CD4-positive, CD25-positive, alpha-beta regulatory T cell (primary cell): ENCODE data around the gene CDKAL1. TPM values are rescaled to one million over a fixed set of nuclear protein-coding genes. Genes with fewer than 3 reads are reported as not detected.
A peak's percentile ranks its signal among the peaks of the same experiment; 100 is the strongest.

Experiments used
- ATAC-seq, 2 donors: fragments of 150-1000 bp; cut with Tn5 transposase; one replicate each; pipeline ENCODE4 v1.10.0; 2021; ENCODE audit warnings: low read depth in 2 of 2, moderate number of reproducible peaks in 2 of 2, moderate library complexity in 1 of 2
- DNase-seq, 3 donors: peaks; one replicate each; pipeline versions ENCODE4 v3.0.0 to v3.0.0-alpha.2; 2012 to 2022; ENCODE audit warnings: mixed read lengths in 1 of 3
- H3K27ac ChIP-seq: one replicate; pipeline ENCODE4 v1.7.0; 2013; ENCODE audit warnings: mild to moderate bottlenecking, low read length; ENCODE audit not compliant: insufficient read depth, poor library complexity, severe bottlenecking
- H3K27me3 ChIP-seq: one replicate; pipeline ENCODE4 v1.7.0; 2013; ENCODE audit warnings: low read length; ENCODE audit not compliant: control insufficient read depth, insufficient read depth
- H3K36me3 ChIP-seq: one replicate; pipeline ENCODE4 v1.7.0; 2013; ENCODE audit warnings: mild to moderate bottlenecking, low read length, moderate library complexity; ENCODE audit not compliant: control insufficient read depth, insufficient read depth
- H3K4me1 ChIP-seq: 2 replicates; pipeline ENCODE4 v1.7.0; 2013; ENCODE audit warnings: mild to moderate bottlenecking, low read length; ENCODE audit not compliant: insufficient read depth, control insufficient read depth, poor library complexity, severe bottlenecking
- H3K4me3 ChIP-seq: one replicate; pipeline ENCODE4 v1.7.0; 2013; ENCODE audit warnings: low read depth, mild to moderate bottlenecking, low read length, moderate library complexity
- H3K9me3 ChIP-seq, 2 experiments: 1 replicate in 1 of 2; 2 replicates in 1 of 2; pipeline ENCODE4 v1.7.0; 2013; ENCODE audit warnings: low read length in 2 of 2, mild to moderate bottlenecking in 1 of 2, moderate library complexity in 1 of 2; ENCODE audit not compliant: control insufficient read depth in 2 of 2
- H3K27ac Mint-ChIP-seq, 3 donors: one replicate each; pipeline ENCODE4 v1.8.0; 2020 to 2022; ENCODE audit warnings: mild to moderate bottlenecking in 3 of 3, mixed read lengths in 3 of 3, moderate library complexity in 2 of 3
- H3K27me3 Mint-ChIP-seq: one replicate; pipeline ENCODE4 v1.8.0; 2022; ENCODE audit warnings: mild to moderate bottlenecking, mixed read lengths
- H3K36me3 Mint-ChIP-seq: one replicate; pipeline ENCODE4 v1.8.0; 2020; ENCODE audit warnings: mixed read lengths
- H3K4me1 Mint-ChIP-seq, 4 donors: one replicate each; pipeline ENCODE4 v1.8.0; 2020 to 2022; ENCODE audit warnings: mixed read lengths in 4 of 4, mild to moderate bottlenecking in 1 of 4
- H3K4me3 Mint-ChIP-seq, 4 donors: one replicate each; pipeline ENCODE4 v1.8.0; 2020 to 2022; ENCODE audit warnings: mild to moderate bottlenecking in 4 of 4, mixed read lengths in 4 of 4, moderate library complexity in 3 of 4
- H3K9me3 Mint-ChIP-seq, 7 donors: one replicate each; pipeline ENCODE4 v1.8.0; 2020 to 2022; ENCODE audit warnings: mixed read lengths in 7 of 7, mild to moderate bottlenecking in 3 of 7, moderate library complexity in 2 of 7
- polyA plus RNA-seq, 4 donors: library from polyadenylated mRNA; unstranded; fragments of 300-500 nt; fragmentation: Illumina TruSeq; gene quantifications; one replicate each; pipeline ENCODE4 v1.2.3, GENCODE V29; 2021
- total RNA-seq: library from RNA; stranded (reverse); gene quantifications from one replicate; pipeline ENCODE4 v1.2.3, GENCODE V29; 2022

CDKAL1 gene
- total and polyA plus RNA-seq, 5 donors from 2014 or later = 26.1 to 39.4 (median 30.4) TPM

DNA sequence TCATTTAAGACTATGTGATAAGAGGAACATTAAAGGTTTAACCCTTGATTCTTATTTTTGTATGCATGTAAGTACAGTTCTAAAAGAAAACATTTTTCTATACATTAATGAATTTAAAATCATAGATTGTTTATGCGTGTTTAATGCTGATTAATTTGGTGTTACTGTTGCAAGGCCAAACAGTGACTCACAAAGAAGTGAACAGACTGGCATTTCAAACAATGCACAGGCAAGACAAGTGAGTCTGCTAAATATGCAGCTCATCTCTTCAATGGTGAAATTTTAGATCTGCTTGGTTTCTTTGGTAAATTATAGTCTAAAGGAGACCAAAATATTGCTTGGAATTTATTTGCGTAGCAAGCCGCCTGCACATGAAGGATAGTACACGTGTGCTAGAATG is 641.9 kb downstream of the CDKAL1 start:
- no peak overlapping the region for H3K27ac ChIP-seq
- Mint-ChIP-seq H3K27ac (no peak overlapping the region), H3K27me3 (no peaks in the 10 kb centered on the region), H3K36me3 (peaks cover 26% of the 10 kb centered on the region), H3K4me1 (peaks cover 0 to 5% (median under 1%) of the 10 kb centered on the region in 4 donors), H3K9me3 (peaks cover 0 to 7% (median 0%) of the 10 kb centered on the region in 7 donors), H3K4me3 (no peak overlapping the region)
- no peaks in the 10 kb centered on the region for H3K27me3 ChIP-seq
- H3K4me1 ChIP-seq = no peaks in the 10 kb centered on the region
- ATAC-seq (no peak), DNase-seq (no peak)
- no peak overlapping the region for H3K4me3 ChIP-seq
- peaks cover 3 to 7% of the 10 kb centered on the region in 2 experiments for H3K9me3 ChIP-seq
- H3K36me3 ChIP-seq = no peaks in the 10 kb centered on the region

DNA sequence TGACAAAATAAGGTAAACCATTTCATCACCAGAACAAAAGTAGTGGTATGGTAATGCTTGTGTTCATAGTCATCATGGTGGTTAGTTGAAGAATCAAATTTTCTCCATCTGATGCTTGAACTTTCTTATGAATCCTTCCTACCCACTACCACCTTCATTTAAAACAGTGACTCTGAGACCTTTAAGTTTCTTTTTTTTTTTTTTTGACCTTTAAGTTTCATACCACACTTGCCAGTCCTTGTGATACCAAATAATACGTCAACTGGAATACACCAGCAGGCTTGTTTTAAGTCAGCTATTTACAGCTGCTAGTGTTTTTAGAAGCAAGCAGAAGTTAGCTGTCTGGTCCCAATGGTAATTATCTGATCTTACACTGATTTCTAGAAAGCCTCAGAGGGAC is 645.9 kb downstream of the CDKAL1 start:
- peak in 1 of 3 donors; percentile 41 for DNase-seq
- Histone ChIP-seq H3K9me3 (peaks cover 3 to 7% of the 10 kb centered on the region in 2 experiments), H3K36me3 (no peaks in the 10 kb centered on the region), H3K4me3 (no peak overlapping the region), H3K27me3 (no peaks in the 10 kb centered on the region), H3K4me1 (no peaks in the 10 kb centered on the region), H3K27ac (no peak overlapping the region)
- no peak for ATAC-seq
- Mint-ChIP-seq H3K4me3 (no peak overlapping the region), H3K36me3 (peaks cover 12% of the 10 kb centered on the region), H3K27me3 (no peaks in the 10 kb centered on the region), H3K4me1 (peaks cover 3 to 14% (median 8%) of the 10 kb centered on the region in 4 donors), H3K9me3 (peaks cover 0 to 8% (median 0%) of the 10 kb centered on the region in 7 donors), H3K27ac (no peak overlapping the region)

DNA sequence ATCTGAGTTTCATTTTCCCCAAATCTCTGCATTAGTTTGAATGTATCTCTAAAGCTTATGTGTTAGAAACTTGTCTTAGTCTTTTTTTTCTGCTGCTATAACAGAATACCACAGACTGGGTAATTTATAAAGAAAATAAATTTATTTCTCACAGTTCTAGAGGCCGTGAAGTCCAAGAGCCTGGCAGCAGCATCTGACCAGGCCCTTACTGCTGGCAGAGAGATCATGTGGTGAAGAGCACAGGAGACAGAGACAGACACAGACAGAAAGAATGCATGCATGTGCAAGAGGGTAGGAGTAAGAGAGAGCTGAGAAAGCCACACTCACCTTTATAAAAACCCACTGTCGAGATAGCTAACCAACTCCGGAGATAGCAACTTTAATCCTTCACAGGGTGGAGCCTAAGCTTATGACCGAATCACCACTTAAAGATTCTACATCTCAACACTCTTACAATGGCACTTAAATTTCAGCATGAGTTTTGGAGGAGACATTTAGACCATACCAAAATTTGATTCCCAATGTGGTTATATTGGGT is 646.6 kb downstream of the CDKAL1 start:
- Histone ChIP-seq H3K27ac (no peak overlapping the region), H3K4me3 (no peak overlapping the region), H3K4me1 (no peaks in the 10 kb centered on the region), H3K36me3 (no peaks in the 10 kb centered on the region), H3K9me3 (peaks cover 3 to 7% of the 10 kb centered on the region in 2 experiments), H3K27me3 (no peaks in the 10 kb centered on the region)
- H3K27me3 Mint-ChIP-seq = no peaks in the 10 kb centered on the region
- peaks cover 10% of the 10 kb centered on the region for H3K36me3 Mint-ChIP-seq
- H3K9me3 Mint-ChIP-seq = peaks cover 0 to 8% (median 0%) of the 10 kb centered on the region in 7 donors
- ATAC-seq (no peak), DNase-seq (no peak)
- peaks cover 6 to 14% (median 9%) of the 10 kb centered on the region in 4 donors for H3K4me1 Mint-ChIP-seq
- no peak overlapping the region for H3K27ac Mint-ChIP-seq
- H3K4me3 Mint-ChIP-seq = no peak overlapping the region

DNA sequence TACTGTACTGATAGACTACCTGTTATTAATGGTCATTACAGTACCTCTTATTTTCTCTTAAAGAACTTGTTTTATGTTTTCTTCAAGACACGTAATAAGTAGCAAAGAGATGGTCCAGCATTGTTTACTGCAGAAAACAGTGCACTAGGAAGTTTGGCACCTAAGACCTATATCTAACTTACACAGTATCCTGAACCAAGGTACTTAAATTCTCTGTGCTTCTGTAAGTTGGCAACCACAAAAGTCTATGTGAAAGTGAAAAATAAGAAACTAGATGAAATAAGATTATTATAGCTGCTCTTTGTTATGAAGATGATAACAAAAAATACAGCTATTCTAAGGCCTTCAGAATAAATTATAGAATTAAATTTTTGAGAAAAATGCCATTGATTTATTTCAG is 647.6 kb downstream of the CDKAL1 start:
- no peak for DNase-seq
- H3K9me3 Mint-ChIP-seq = peaks cover 0 to 8% (median 0%) of the 10 kb centered on the region in 7 donors
- no peak overlapping the region for H3K4me3 Mint-ChIP-seq
- no peaks in the 10 kb centered on the region for H3K36me3 ChIP-seq
- no peak overlapping the region for H3K27ac Mint-ChIP-seq
- peaks cover 5% of the 10 kb centered on the region for H3K36me3 Mint-ChIP-seq
- no peaks in the 10 kb centered on the region for H3K27me3 ChIP-seq
- H3K4me1 ChIP-seq = peaks cover under 1% of the 10 kb centered on the region
- H3K9me3 ChIP-seq = peaks cover 3 to 7% of the 10 kb centered on the region in 2 experiments
- no peak for ATAC-seq
- peaks cover 6 to 20% (median 12%) of the 10 kb centered on the region in 4 donors for H3K4me1 Mint-ChIP-seq
- H3K4me3 ChIP-seq = no peak overlapping the region
- H3K27ac ChIP-seq = no peak overlapping the region
- no peaks in the 10 kb centered on the region for H3K27me3 Mint-ChIP-seq

DNA sequence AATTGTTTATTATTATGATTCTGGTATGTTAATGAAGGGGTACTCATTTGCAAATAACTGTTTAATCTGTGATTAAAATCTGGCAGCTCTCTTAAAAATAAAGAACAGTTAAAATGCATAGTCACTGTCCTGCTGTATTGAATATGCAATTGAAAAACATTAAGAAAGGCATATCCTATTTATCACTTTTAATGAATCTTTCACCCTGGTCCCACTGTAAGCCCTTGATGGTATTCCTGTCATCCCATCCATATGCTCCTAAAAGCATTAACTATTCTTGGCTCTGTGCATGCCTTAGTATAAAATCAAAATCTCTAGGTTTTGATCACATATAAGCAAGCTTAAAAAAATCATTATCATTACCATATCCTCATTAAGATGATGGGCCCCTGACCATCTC is 648.3 kb downstream of the CDKAL1 start:
- Mint-ChIP-seq H3K27me3 (no peaks in the 10 kb centered on the region), H3K27ac (no peak overlapping the region), H3K36me3 (peaks cover 5% of the 10 kb centered on the region), H3K9me3 (peaks cover 0 to 8% (median 0%) of the 10 kb centered on the region in 7 donors), H3K4me1 (peaks cover 10 to 23% (median 16%) of the 10 kb centered on the region in 4 donors), H3K4me3 (no peak overlapping the region)
- ATAC-seq (no peak), DNase-seq (no peak)
- Histone ChIP-seq H3K27me3 (no peaks in the 10 kb centered on the region), H3K4me1 (peaks cover 4% of the 10 kb centered on the region), H3K36me3 (no peaks in the 10 kb centered on the region), H3K4me3 (no peak overlapping the region), H3K27ac (no peak overlapping the region), H3K9me3 (peaks cover 3 to 7% of the 10 kb centered on the region in 2 experiments)

DNA sequence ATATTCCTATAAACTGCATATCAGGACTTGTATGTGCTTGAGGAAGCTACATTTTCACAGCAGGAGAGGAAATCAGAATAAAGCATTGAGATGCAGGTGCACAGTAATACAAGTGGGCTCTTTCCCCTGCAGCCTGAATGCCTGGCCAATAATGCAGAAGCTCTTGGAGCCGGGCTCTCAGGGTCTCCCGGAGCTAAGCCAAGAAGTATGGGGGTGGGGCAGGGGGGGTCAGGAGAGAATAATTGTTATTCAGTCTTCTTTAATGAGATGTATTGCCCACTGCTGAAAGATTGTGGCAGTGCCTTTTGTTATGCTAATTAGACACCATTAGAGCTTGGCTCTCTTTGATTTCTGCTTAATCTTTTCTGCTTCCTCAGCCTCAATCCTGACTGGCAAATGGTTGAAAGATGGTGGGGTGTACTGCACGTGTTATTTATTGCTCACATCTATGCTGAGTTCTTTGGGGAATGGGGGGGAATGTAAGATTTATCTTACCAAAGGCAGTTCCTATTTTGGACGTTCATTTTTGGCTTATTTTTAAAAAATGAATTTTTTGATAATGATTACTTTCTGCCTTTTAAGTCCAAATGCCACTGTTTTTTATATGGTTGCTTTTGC is 651.7 kb downstream of the CDKAL1 start:
- no peak for DNase-seq
- H3K4me3 ChIP-seq = no peak overlapping the region
- no peak overlapping the region for H3K27ac ChIP-seq
- Mint-ChIP-seq H3K27me3 (no peaks in the 10 kb centered on the region), H3K36me3 (peaks cover 13% of the 10 kb centered on the region), H3K9me3 (peaks cover 0 to 2% (median 0%) of the 10 kb centered on the region in 7 donors), H3K27ac (no peak overlapping the region), H3K4me1 (peaks cover 24 to 41% (median 39%) of the 10 kb centered on the region in 4 donors), H3K4me3 (no peak overlapping the region)
- no peaks in the 10 kb centered on the region for H3K9me3 ChIP-seq
- H3K4me1 ChIP-seq = peaks cover 10% of the 10 kb centered on the region
- H3K36me3 ChIP-seq = no peaks in the 10 kb centered on the region
- no peak for ATAC-seq
- no peaks in the 10 kb centered on the region for H3K27me3 ChIP-seq

DNA sequence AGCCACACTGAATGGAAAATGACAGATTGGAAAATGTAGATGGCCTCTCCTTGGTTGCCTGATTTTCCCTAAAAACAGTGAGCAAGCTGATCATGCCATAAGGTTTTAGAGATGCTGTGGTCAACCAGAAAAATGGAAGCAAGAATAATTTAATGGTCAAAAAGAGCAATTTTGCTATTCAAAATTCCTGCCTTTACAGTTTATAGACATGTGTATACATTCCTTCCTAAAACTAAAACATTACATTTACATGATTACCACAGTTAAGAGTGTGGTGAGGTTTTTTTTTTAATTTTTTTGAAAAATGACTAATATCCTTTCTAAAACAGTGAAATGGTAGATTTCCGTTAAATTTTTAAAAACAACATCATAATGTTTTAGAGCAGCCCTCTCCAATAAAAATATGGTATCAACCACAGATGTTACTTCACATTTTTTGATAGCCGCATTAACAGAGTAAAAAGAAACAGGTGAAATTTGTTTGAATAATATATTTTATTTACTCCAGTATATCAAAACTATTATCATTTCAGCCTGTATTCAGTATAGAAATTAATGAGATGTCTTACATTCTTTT is 652.3 kb downstream of the CDKAL1 start:
- H3K27ac Mint-ChIP-seq = no peak overlapping the region

More for the DNA sequence above, 652.3 kb downstream of the CDKAL1 start:
- H3K4me3 Mint-ChIP-seq = no peak overlapping the region
- no peaks in the 10 kb centered on the region for H3K27me3 ChIP-seq
- H3K9me3 ChIP-seq = no peaks in the 10 kb centered on the region
- peaks cover 11% of the 10 kb centered on the region for H3K36me3 Mint-ChIP-seq
- ATAC-seq (peak in 1 of 2 donors; percentile 31), DNase-seq (no peak)
- H3K36me3 ChIP-seq = no peaks in the 10 kb centered on the region
- H3K4me1 Mint-ChIP-seq = peaks cover 25 to 47% (median 40%) of the 10 kb centered on the region in 4 donors
- H3K9me3 Mint-ChIP-seq = peaks cover 0 to 2% (median 0%) of the 10 kb centered on the region in 7 donors
- peaks cover 16% of the 10 kb centered on the region for H3K4me1 ChIP-seq
- no peak overlapping the region for H3K4me3 ChIP-seq
- H3K27ac ChIP-seq = no peak overlapping the region
- no peaks in the 10 kb centered on the region for H3K27me3 Mint-ChIP-seq
